ENCODE data around the gene PTGFRN.

GRCh38 chr1:117032681-117033539, 123.2 kb downstream of the PTGFRN start:
- TF ChIP-seq RXRA (IDR thresholded peaks at IDR 0.05; ENCODE audit: insufficient read depth, low read depth, low read length) (no peak), POLR2AphosphoS5 (IDR thresholded peaks at IDR 0.05; ENCODE audit: low read depth, low read length) (no peak), GABPA (IDR thresholded peaks at IDR 0.05; ENCODE audit: borderline replicate concordance, insufficient read depth, low read length) (no peak), NRF1 (IDR thresholded peaks at IDR 0.05; ENCODE audit: low read depth, low read length) (no peak), CTCF (IDR thresholded peaks at IDR 0.05; ENCODE audit: control extremely low read depth in 1 of 3, insufficient read depth in 1 of 3, low read depth in 1 of 3, low read length in 3 of 3) (no peak), HDAC2 (IDR thresholded peaks at IDR 0.05; ENCODE audit: borderline replicate concordance in 1 of 2, low read depth in 2 of 2, low read length in 2 of 2) (no peak), SP1 (IDR thresholded peaks at IDR 0.05; ENCODE audit: low read depth, low read length) (no peak), MAFK (IDR thresholded peaks at IDR 0.05; ENCODE audit: low read depth, low read length) (no peak)
- TF ChIP-seq, protein P1, sequence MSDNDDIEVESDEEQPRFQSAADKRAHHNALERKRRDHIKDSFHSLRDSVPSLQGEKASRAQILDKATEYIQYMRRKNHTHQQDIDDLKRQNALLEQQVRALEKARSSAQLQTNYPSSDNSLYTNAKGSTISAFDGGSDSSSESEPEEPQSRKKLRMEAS (IDR thresholded peaks at IDR 0.05), result no peak

Measured in H1 (cell line).